Thyroid gland (tissue), 4 donors: ENCODE data around the gene KCNG2. TPM values are rescaled to one million over a fixed set of nuclear protein-coding genes. Genes with fewer than 3 reads are reported as not detected.

ENCODE experiments used
- DNase-seq, 2 donors: peaks; one replicate each; pipeline ENCODE4 v3.0.0-alpha.2; 2019
- H3K27ac ChIP-seq, 3 donors: fragments of 200-600 bp; sonication (generic); 1 replicate in 2 of 3; 2 replicates in 1 of 3; pipeline ENCODE4 v1.5.1; 2016 to 2019; ENCODE audit warnings: mild to moderate bottlenecking in 1 of 3, moderate library complexity in 1 of 3
- H3K27me3 ChIP-seq: fragments of 200-600 bp; sonication (generic); one replicate; pipeline ENCODE4 v1.5.1; 2019
- H3K36me3 ChIP-seq, 2 donors: fragments of 200-600 bp; sonication (generic); one replicate each; pipeline ENCODE4 v1.5.1; 2016 to 2019
- H3K4me1 ChIP-seq, 2 donors: fragments of 200-600 bp; sonication (generic); one replicate each; pipeline ENCODE4 v1.5.1; 2017 to 2019
- H3K4me3 ChIP-seq, 3 donors: fragments of 200-600 bp; sonication (generic); replicated peaks in 1 of 3; 1 replicate in 2 of 3; 2 replicates in 1 of 3; pipeline ENCODE4 v1.5.1; 2016; ENCODE audit warnings: mild to moderate bottlenecking in 1 of 3
- H3K9me3 ChIP-seq: fragments of 200-600 bp; sonication (generic); one replicate; pipeline ENCODE4 v1.5.1; 2017
- POLR2A ChIP-seq, 2 donors: fragments of 450-650 bp; IDR thresholded peaks; one replicate each; pipeline ENCODE4 v1.6.1; 2017; ENCODE audit warnings: antibody characterized with exemption in 2 of 2, mild to moderate bottlenecking in 2 of 2, moderate library complexity in 1 of 2
- WGBS, 2 donors: methylation state at CpG; one replicate each; pipeline ENCODE4 v1.1.5; 2017; 5-methylcytosine and 5-hydroxymethylcytosine counted together
- intact Hi-C: fragments of 100-400 bp; cut with DNase I; formaldehyde crosslinking; loops from one replicate; pipeline ENCODE4 v1.15.1; 2023
- total RNA-seq, 4 donors: library from RNA; depleted of rRNA; stranded (reverse); fragments of >200 nt; gene quantifications; one replicate each; pipeline ENCODE4 v1.2.3, GENCODE V29; 2016
- TF ChIP-seq, protein P1 (sequence below), 6 experiments: fragments of 200-600 bp in 3 of 6; fragments of 450-650 bp in 3 of 6; sonication (generic) in 3 of 6; IDR thresholded peaks; one replicate each; pipeline ENCODE4 v1.5.1; 2016 to 2019; ENCODE audit warnings: antibody characterized with exemption in 6 of 6, mild to moderate bottlenecking in 2 of 6, inconsistent platforms in 1 of 6, moderate library complexity in 1 of 6

The KCNG2 gene
- total RNA-seq, 4 donors from 2014 or later: 0.22 TPM; not detected in 3

DNA sequence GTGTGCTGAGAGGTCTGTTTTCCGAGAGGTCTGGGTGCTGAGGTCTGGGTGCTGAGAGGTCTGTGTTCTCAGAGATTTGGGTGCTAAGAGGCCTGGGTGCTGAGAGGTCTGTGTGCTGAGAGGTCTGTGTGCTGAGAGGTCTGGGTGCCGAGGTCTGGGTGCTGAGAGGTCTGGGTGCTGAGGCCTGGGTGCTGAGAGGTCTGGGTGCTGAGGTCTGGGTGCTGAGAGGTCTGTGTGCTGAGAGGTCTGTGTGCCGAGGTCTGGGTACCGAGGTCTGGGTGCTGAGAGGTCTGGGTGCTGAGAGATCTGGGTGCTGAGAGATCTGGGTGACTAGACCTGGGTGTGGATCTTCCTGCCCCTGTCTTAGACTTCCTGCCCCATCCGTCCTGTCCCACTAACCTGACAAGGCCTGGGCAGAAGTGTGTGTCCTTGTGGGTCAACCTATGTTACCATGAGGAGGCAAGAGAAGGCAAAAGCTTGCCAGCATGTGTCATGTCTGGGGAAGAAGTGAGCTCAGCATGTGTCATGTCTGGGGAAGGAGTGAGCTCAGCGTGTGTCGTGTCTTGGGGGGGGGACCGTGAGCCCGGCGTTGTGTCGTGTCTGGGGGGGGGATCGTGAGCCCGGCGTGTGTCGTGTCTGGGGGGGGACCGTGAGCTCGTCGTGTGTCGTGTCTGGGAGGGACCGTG, 69.3 kb downstream of the KCNG2 start:
- TF ChIP-seq, protein P1, sequence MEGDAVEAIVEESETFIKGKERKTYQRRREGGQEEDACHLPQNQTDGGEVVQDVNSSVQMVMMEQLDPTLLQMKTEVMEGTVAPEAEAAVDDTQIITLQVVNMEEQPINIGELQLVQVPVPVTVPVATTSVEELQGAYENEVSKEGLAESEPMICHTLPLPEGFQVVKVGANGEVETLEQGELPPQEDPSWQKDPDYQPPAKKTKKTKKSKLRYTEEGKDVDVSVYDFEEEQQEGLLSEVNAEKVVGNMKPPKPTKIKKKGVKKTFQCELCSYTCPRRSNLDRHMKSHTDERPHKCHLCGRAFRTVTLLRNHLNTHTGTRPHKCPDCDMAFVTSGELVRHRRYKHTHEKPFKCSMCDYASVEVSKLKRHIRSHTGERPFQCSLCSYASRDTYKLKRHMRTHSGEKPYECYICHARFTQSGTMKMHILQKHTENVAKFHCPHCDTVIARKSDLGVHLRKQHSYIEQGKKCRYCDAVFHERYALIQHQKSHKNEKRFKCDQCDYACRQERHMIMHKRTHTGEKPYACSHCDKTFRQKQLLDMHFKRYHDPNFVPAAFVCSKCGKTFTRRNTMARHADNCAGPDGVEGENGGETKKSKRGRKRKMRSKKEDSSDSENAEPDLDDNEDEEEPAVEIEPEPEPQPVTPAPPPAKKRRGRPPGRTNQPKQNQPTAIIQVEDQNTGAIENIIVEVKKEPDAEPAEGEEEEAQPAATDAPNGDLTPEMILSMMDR (IDR thresholded peaks at IDR 0.05): no peak
- TF ChIP-seq POLR2A (IDR thresholded peaks at IDR 0.05): no peak
- H3K27me3 ChIP-seq: no peaks in the 10 kb centered on the region
- DNase-seq: no peak
- WGBS, 2 donors: 84 to 90% methylated on average over 18 to 19 of the region's 20 CpGs
- H3K9me3 ChIP-seq: no peaks in the 10 kb centered on the region
- intact Hi-C loops: no loop called here
- H3K4me1 ChIP-seq: no peaks in the 10 kb centered on the region
- H3K27ac ChIP-seq: no peak overlapping the region
- no peaks in the 10 kb centered on the region for H3K36me3 ChIP-seq
- no peak overlapping the region for H3K4me3 ChIP-seq

- intact Hi-C loops: no loop called here
- no peak overlapping the region for H3K27ac ChIP-seq
- no peaks in the 10 kb centered on the region for H3K27me3 ChIP-seq
- H3K4me3 ChIP-seq: no peak overlapping the region
- no peaks in the 10 kb centered on the region for H3K4me1 ChIP-seq
- no peak for DNase-seq
- H3K9me3 ChIP-seq: no peaks in the 10 kb centered on the region
- WGBS, 2 donors: 87 to 88% methylated on average over 7 to 15 of the region's 16 CpGs
- no peak for TF ChIP-seq POLR2A (IDR thresholded peaks at IDR 0.05)
- TF ChIP-seq, protein P1 (IDR thresholded peaks at IDR 0.05): no peak
- H3K36me3 ChIP-seq: no peaks in the 10 kb centered on the region
Measured at GRCh38 chr18:79867666-79868065, 69.9 kb downstream of the KCNG2 start.

- Histone ChIP-seq H3K27me3 (no peaks in the 10 kb centered on the region), H3K27ac (no peak overlapping the region), H3K4me1 (no peaks in the 10 kb centered on the region), H3K9me3 (no peaks in the 10 kb centered on the region), H3K4me3 (no peak overlapping the region), H3K36me3 (no peaks in the 10 kb centered on the region)
- intact Hi-C loops: no loop called here
- no peak for DNase-seq
- TF ChIP-seq, protein P1 (IDR thresholded peaks at IDR 0.05): no peak
- TF ChIP-seq POLR2A (IDR thresholded peaks at IDR 0.05): no peak
- WGBS, 2 donors: 90 to 93% methylated on average over 22 to 29 of the region's 29 CpGs
Measured at GRCh38 chr18:79868168-79868784, 70.5 kb downstream of the KCNG2 start.

DNA sequence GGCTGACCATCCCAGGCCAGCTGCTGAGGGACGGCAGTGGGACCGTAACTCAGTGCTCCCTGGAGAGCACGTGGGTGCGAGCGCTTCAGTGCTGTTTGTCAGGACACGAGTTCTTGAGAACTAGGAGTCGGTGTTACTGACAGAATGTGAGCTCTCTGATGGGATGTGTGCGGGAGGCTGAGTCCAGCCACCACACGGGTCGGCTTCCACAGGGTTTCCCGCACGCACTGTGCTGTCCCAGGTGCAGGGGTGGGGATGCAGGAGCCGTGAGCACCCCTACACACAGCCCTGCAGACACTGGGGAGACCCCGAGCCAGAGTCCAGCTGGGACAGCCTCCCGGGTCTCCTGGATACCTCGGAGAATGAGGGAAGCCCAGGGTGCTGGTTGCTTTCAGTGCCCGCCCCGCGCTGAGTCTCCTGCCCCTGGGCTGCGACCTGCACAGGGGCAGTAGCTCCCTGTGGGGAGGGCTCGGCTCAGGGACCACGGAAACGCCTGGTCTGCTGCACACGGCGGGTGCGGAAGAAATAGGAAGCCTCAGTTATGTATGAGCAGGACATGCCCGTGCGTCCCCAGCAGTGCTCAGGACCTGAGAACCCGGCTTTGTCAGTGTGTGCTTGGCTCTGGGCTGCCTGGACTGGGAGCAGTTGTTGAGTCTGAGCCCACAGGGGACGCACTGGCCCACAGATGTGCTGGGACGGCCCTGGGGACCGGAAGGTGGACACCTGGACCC, 71.2 kb downstream of the KCNG2 start:
- Histone ChIP-seq H3K4me3 (no peak overlapping the region), H3K36me3 (no peaks in the 10 kb centered on the region), H3K27me3 (no peaks in the 10 kb centered on the region), H3K4me1 (no peaks in the 10 kb centered on the region), H3K9me3 (no peaks in the 10 kb centered on the region), H3K27ac (no peak overlapping the region)
- TF ChIP-seq, protein P1 (IDR thresholded peaks at IDR 0.05): no peak
- TF ChIP-seq POLR2A (IDR thresholded peaks at IDR 0.05): no peak
- intact Hi-C loops: no loop called here
- WGBS, 2 donors: 91 to 92% methylated on average over 25 to 32 of the region's 32 CpGs
- DNase-seq: no peak
